ENCODE measurements around the gene WDFY2.

GRCh38 chr13:51772781-51773180 is 188.5 kb downstream of the WDFY2 start:
- TF ChIP-seq CTCF (IDR thresholded peaks at IDR 0.05): no peak
- no peak for TF ChIP-seq POLR2A (IDR thresholded peaks at IDR 0.05)
